HL-60 (cell line): ENCODE results near the gene KYNU.

Experiments
- DNase-seq, 2 experiments: peaks; one replicate each; pipeline ENCODE4 v3.0.0-alpha.2; 2010 to 2020; ENCODE audit warnings: low read depth in 1 of 2, low spot score in 1 of 2
- H3K27ac ChIP-seq: fragments of 250-450 bp; sonication (Bioruptor Pico); replicated peaks from 2 replicates; pipeline ENCODE4 v1.5.1; 2020; ENCODE audit warnings: mild to moderate bottlenecking, moderate library complexity
- H3K27me3 ChIP-seq: fragments of 250-450 bp; sonication (Bioruptor Pico); 2 replicates; pipeline ENCODE4 v1.5.1; 2021; ENCODE audit warnings: mild to moderate bottlenecking, moderate library complexity; ENCODE audit not compliant: insufficient read depth, poor library complexity, severe bottlenecking
- H3K4me3 ChIP-seq: replicated peaks from 2 replicates; pipeline ENCODE4 v1.5.1; 2011; ENCODE audit warnings: mild to moderate bottlenecking, control low read depth, low read length; ENCODE audit not compliant: insufficient read depth
- GABPA ChIP-seq: IDR thresholded peaks from 2 replicates; pipeline ENCODE4 v1.6.1; 2012; ENCODE audit warnings: low read depth
- POLR2AphosphoS5 ChIP-seq: IDR thresholded peaks from 2 replicates; pipeline ENCODE4 v1.6.1; 2012; ENCODE audit warnings: low read depth
- SPI1 ChIP-seq: IDR thresholded peaks from 2 replicates; pipeline ENCODE4 v1.6.1; 2012; ENCODE audit warnings: low read depth, mild to moderate bottlenecking, borderline replicate concordance
- TF ChIP-seq, protein P1 (sequence below): IDR thresholded peaks from one replicate; pipeline ENCODE4 v1.5.1; 2011; ENCODE audit warnings: low read length, control low read depth, inconsistent platforms; ENCODE audit not compliant: insufficient read depth
- TF ChIP-seq, protein P2 (sequence below): IDR thresholded peaks from 2 replicates; pipeline ENCODE4 v1.6.1; 2012; ENCODE audit warnings: low read depth; ENCODE audit not compliant: insufficient replicate concordance

Gene KYNU

DNA sequence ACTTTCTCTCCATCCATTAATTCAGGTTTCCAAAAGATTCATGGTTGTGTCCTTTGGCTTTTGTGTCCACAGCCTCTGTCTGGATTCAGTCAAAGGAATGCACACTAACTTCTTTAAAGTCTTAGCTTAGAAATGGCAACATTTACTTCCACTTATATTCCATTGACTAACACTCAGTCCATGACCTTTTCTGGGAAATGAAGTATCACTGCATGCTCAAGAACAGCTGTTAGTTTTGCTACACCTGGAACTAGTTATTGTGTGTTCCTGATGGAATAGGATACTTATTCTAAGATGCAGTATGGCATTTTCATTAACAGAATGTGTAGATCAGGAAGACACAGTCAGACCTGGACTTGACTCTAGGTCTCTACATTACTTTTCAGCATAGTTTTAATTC is 88.8 kb downstream of the KYNU start:
- H3K27ac ChIP-seq: no peak overlapping the region
- no peak overlapping the region for H3K4me3 ChIP-seq
- TF ChIP-seq SPI1: no peak
- TF ChIP-seq GABPA: no peak
- TF ChIP-seq, protein P1, sequence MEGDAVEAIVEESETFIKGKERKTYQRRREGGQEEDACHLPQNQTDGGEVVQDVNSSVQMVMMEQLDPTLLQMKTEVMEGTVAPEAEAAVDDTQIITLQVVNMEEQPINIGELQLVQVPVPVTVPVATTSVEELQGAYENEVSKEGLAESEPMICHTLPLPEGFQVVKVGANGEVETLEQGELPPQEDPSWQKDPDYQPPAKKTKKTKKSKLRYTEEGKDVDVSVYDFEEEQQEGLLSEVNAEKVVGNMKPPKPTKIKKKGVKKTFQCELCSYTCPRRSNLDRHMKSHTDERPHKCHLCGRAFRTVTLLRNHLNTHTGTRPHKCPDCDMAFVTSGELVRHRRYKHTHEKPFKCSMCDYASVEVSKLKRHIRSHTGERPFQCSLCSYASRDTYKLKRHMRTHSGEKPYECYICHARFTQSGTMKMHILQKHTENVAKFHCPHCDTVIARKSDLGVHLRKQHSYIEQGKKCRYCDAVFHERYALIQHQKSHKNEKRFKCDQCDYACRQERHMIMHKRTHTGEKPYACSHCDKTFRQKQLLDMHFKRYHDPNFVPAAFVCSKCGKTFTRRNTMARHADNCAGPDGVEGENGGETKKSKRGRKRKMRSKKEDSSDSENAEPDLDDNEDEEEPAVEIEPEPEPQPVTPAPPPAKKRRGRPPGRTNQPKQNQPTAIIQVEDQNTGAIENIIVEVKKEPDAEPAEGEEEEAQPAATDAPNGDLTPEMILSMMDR: no peak
- TF ChIP-seq, protein P2, sequence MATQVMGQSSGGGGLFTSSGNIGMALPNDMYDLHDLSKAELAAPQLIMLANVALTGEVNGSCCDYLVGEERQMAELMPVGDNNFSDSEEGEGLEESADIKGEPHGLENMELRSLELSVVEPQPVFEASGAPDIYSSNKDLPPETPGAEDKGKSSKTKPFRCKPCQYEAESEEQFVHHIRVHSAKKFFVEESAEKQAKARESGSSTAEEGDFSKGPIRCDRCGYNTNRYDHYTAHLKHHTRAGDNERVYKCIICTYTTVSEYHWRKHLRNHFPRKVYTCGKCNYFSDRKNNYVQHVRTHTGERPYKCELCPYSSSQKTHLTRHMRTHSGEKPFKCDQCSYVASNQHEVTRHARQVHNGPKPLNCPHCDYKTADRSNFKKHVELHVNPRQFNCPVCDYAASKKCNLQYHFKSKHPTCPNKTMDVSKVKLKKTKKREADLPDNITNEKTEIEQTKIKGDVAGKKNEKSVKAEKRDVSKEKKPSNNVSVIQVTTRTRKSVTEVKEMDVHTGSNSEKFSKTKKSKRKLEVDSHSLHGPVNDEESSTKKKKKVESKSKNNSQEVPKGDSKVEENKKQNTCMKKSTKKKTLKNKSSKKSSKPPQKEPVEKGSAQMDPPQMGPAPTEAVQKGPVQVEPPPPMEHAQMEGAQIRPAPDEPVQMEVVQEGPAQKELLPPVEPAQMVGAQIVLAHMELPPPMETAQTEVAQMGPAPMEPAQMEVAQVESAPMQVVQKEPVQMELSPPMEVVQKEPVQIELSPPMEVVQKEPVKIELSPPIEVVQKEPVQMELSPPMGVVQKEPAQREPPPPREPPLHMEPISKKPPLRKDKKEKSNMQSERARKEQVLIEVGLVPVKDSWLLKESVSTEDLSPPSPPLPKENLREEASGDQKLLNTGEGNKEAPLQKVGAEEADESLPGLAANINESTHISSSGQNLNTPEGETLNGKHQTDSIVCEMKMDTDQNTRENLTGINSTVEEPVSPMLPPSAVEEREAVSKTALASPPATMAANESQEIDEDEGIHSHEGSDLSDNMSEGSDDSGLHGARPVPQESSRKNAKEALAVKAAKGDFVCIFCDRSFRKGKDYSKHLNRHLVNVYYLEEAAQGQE: no peak
- TF ChIP-seq POLR2AphosphoS5: no peak
- no peak for DNase-seq
- peaks cover 2% of the 10 kb centered on the region for H3K27me3 ChIP-seq

DNA sequence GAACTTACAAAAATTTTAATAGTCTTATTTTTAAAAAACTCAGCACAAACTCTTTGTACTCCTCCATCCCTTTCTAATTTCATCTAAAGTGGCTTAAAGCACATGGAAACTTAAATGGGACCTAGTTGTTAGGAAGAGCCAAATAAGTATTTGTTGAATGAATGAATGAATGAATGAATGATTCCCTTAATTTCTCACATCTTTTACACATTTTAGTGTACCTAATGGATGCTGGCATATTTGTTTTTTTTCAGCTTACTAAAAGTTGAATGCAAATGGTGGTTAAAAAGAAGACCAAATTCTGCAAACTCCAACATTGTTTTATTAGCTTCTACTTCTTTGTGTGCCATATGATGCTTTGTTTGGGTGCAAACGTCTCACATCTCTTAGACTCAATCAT is 89.6 kb downstream of the KYNU start:
- no peak overlapping the region for H3K4me3 ChIP-seq
- TF ChIP-seq POLR2AphosphoS5: no peak
- DNase-seq: no peak
- H3K27me3 ChIP-seq: peaks cover 2% of the 10 kb centered on the region
- no peak overlapping the region for H3K27ac ChIP-seq

DNA sequence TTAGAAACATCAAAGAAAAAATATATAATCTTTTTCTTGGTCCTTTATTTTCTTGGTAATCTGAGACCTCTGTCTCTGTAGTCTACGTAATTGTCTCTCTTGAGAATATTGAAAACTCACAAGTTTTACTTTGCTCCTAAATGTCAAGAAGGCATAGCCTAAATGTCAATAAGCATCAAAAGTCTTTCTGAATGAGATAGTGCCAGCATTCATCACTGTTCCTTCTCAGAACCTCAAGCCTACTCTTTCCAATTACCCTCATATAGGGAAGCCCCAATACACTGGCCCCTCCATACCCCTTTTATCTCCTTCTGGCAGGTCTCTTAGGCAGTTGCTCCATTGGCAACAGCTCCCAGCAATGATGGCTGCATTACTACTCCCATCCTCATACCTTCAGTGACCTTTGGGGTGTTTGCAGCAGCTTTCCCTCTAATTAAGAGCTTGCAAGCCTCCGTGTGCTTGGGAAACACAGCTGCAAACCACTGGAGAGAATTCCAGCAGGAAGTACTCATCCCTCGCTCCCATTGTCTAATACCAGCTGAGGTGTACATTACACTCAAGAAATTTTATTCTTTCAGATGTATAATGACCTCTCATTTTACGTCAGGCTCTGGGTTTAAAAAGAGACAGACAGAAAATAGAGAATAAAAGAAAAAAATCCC is 95.8 kb downstream of the KYNU start:
- H3K27me3 ChIP-seq: peaks cover 6% of the 10 kb centered on the region
- H3K27ac ChIP-seq: no peak overlapping the region
- DNase-seq: no peak
- H3K4me3 ChIP-seq: no peak overlapping the region
- TF ChIP-seq, protein P1: no peak
- TF ChIP-seq GABPA (no peak), POLR2AphosphoS5 (no peak), SPI1 (no peak)
- TF ChIP-seq, protein P2: no peak

DNA sequence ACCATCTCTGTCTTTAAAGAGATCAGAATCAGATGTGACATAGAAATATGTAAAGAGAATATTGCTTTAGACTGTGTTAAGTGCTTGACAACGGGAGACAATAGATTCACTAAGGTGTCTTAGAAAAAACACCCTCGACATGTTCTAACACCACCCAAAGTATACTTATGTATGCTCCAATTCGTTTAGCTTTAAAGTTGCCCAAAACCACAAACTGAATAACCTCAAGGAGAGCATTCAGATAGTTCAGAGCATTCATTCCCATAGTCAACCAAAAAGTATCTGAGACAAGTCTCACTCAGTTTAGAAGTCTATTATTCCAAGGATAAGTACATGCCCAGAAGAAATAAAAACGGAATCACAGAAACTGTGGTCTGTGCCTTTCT is 96.4 kb downstream of the KYNU start:
- no peak for TF ChIP-seq GABPA
- TF ChIP-seq, protein P1: no peak
- no peak for TF ChIP-seq SPI1
- TF ChIP-seq, protein P2: no peak
- no peak for TF ChIP-seq POLR2AphosphoS5
- Histone ChIP-seq H3K27me3 (peaks cover 6% of the 10 kb centered on the region), H3K4me3 (no peak overlapping the region), H3K27ac (no peak overlapping the region)
- DNase-seq: no peak
